A549 (cell line): Measurements from ENCODE around the gene ACACA.

ENCODE experiments used
- BHLHE40 ChIP-seq: IDR thresholded peaks from 2 replicates; pipeline ENCODE4 v1.6.1; 2012; ENCODE audit warnings: low read depth, low read length, inconsistent platforms
- CBX2 ChIP-seq: fragments of 200-600 bp; sonication (generic); IDR thresholded peaks from 2 replicates; pipeline ENCODE4 v1.6.1; 2016; ENCODE audit warnings: low read depth, mild to moderate bottlenecking, borderline replicate concordance
- CTCF ChIP-seq: fragments of >200 bp; sonication (Bioruptor Twin); formaldehyde crosslinking; IDR thresholded peaks from 3 replicates; pipeline ENCODE4 v1.5.1; 2016
- E2F6 ChIP-seq: IDR thresholded peaks from 2 replicates; pipeline ENCODE4 v1.6.1; 2012; ENCODE audit warnings: low read depth, borderline replicate concordance
- NR3C1 ChIP-seq: fragments of >200 bp; sonication (Bioruptor Twin); formaldehyde crosslinking; IDR thresholded peaks from 3 replicates; pipeline ENCODE4 v1.6.1; 2017
- POLR2A ChIP-seq: IDR thresholded peaks from 2 replicates; pipeline ENCODE4 v1.6.1; 2012; ENCODE audit warnings: mild to moderate bottlenecking, low read length
- RAD21 ChIP-seq, 2 experiments: fragments of >200 bp in 1 of 2; sonication (Bioruptor Twin) in 1 of 2; formaldehyde crosslinking in 1 of 2; IDR thresholded peaks in 1 of 2; conservative IDR thresholded peaks in 1 of 2; 2 replicates in 1 of 2; 3 replicates in 1 of 2; pipeline ENCODE4 v1.6.1; 2012 to 2018; ENCODE audit warnings: inconsistent platforms in 1 of 2
- REST ChIP-seq: fragments of 200-600 bp; sonication (generic); IDR thresholded peaks from 2 replicates; pipeline ENCODE4 v1.6.1; 2016; ENCODE audit warnings: antibody characterized with exemption, mild to moderate bottlenecking, moderate library complexity

DNA sequence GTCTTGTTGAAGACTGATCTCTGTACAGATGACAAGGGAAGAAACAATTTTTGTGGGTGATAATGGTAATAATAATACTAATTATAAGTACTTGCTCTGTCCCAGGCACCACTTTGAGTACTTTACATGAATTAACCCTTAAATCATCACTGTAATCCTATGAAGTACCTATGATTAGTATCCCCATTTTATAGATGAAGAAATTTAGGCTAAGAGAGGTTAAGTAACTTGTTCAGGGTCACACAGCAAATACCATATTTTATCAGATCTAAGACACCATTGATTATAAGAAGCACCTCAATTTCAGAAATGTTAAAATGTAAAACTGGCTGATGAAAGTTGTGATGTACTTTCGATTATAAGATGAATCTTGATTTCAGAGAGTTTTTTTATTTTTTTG, 18.6 kb upstream of the ACACA start:
- TF ChIP-seq BHLHE40 (no peak), E2F6 (no peak), CBX2 (no peak), POLR2A (no peak), CTCF (no peak), RAD21 (conservative IDR thresholded peaks at IDR 0.05 in 1 of 2, IDR thresholded peaks at IDR 0.05 in 1 of 2) (no peak), NR3C1 (no peak), REST (no peak)
